Keratinocyte (primary cell): ENCODE measurements around the gene ARHGAP1. TPM values are rescaled to one million over a fixed set of nuclear protein-coding genes. Genes with fewer than 3 reads are reported as not detected.

Experiments
- DNase-seq: peaks from one replicate; pipeline ENCODE4 v3.0.0-alpha.2; 2011; ENCODE audit warnings: low read depth, missing footprints, low spot score
- FAIRE-seq: peaks from 2 replicates; lab custom pipeline; 2011; peaks lifted over from hg19 to GRCh38; lab: Jason Lieb, UNC
- H2AFZ ChIP-seq: 2 replicates; pipeline ENCODE4 v1.6.0; 2012; ENCODE audit warnings: low read length, control low read depth, inconsistent platforms; ENCODE audit not compliant: control insufficient read depth
- H3K27ac ChIP-seq: 2 replicates; pipeline ENCODE4 v1.5.1; 2011; ENCODE audit warnings: low read length; ENCODE audit not compliant: control insufficient read depth, insufficient read depth
- H3K27me3 ChIP-seq: 3 replicates; pipeline ENCODE4 v1.6.0; 2011; ENCODE audit warnings: low read length; ENCODE audit not compliant: control insufficient read depth, insufficient read depth; ENCODE audit errors: extremely low read depth
- H3K36me3 ChIP-seq, 2 experiments: 2 replicates in 1 of 2; 3 replicates in 1 of 2; pipeline ENCODE4 v1.5.1; 2011; ENCODE audit warnings: low read length in 2 of 2, mild to moderate bottlenecking in 1 of 2; ENCODE audit not compliant: control insufficient read depth in 2 of 2, insufficient read depth in 2 of 2; ENCODE audit errors: extremely low read depth in 1 of 2
- H3K4me1 ChIP-seq: 3 replicates; pipeline ENCODE4 v1.5.1; 2011; ENCODE audit warnings: low read length; ENCODE audit not compliant: control insufficient read depth, insufficient read depth; ENCODE audit errors: extremely low read depth
- H3K4me2 ChIP-seq: 3 replicates; pipeline ENCODE4 v1.6.0; 2011; ENCODE audit warnings: low read depth, low read length; ENCODE audit not compliant: control insufficient read depth, insufficient read depth; ENCODE audit errors: extremely low read depth
- H3K4me3 ChIP-seq, 3 experiments: fragments of 200-600 bp in 1 of 3; sonication (generic) in 1 of 3; 2 replicates in 2 of 3; 3 replicates in 1 of 3; pipeline ENCODE4 v1.5.1; 2011 to 2016; ENCODE audit warnings: low read length in 3 of 3, mild to moderate bottlenecking in 3 of 3, control low read depth in 2 of 3, inconsistent platforms in 1 of 3, low read depth in 1 of 3, mixed read lengths in 1 of 3, mixed run types in 1 of 3, moderate library complexity in 1 of 3; ENCODE audit not compliant: control insufficient read depth in 2 of 3, insufficient read depth in 2 of 3; ENCODE audit errors: extremely low read depth in 1 of 3
- H3K79me2 ChIP-seq: 2 replicates; pipeline ENCODE4 v1.6.0; 2012; ENCODE audit warnings: low read length; ENCODE audit not compliant: control insufficient read depth, insufficient read depth
- H3K9ac ChIP-seq: 3 replicates; pipeline ENCODE4 v1.6.0; 2011; ENCODE audit warnings: low read length; ENCODE audit not compliant: control insufficient read depth, insufficient read depth; ENCODE audit errors: extremely low read depth
- H3K9me1 ChIP-seq: 3 replicates; pipeline ENCODE4 v1.6.0; 2011; ENCODE audit warnings: low read length; ENCODE audit not compliant: control insufficient read depth, insufficient read depth; ENCODE audit errors: extremely low read depth
- H3K9me3 ChIP-seq: 2 replicates; pipeline ENCODE4 v1.5.1; 2012; ENCODE audit warnings: low read depth, low read length; ENCODE audit not compliant: control insufficient read depth
- H4K20me1 ChIP-seq: 3 replicates; pipeline ENCODE4 v1.6.0; 2011; ENCODE audit warnings: low read length; ENCODE audit not compliant: control insufficient read depth, insufficient read depth; ENCODE audit errors: extremely low read depth
- CTCF ChIP-seq, 3 experiments: IDR thresholded peaks in 1 of 3; conservative IDR thresholded peaks in 1 of 3; optimal IDR thresholded peaks in 1 of 3; 2 replicates in 2 of 3; 3 replicates in 1 of 3; pipeline versions ENCODE3 to v1.5.1; 2011; ENCODE audit warnings: low read length in 3 of 3, mild to moderate bottlenecking in 3 of 3, moderate library complexity in 2 of 3, control low read depth in 1 of 3, inconsistent platforms in 1 of 3; ENCODE audit not compliant: insufficient read depth in 2 of 3; ENCODE audit errors: extremely low read depth in 1 of 3
- EZH2 ChIP-seq: IDR thresholded peaks from one replicate; pipeline ENCODE4 v1.6.1; 2012; ENCODE audit warnings: inconsistent platforms, mild to moderate bottlenecking, low read length, moderate library complexity
- dilution Hi-C: fragments of 300-500 bp; cut with MboI; formaldehyde crosslinking; loops from one replicate; pipeline ENCODE4 v1.7.0; 2020; ENCODE audit warnings: low sequenced_read_pairs; ENCODE audit not compliant: extremely low pct_ligation_motif_present
- polyA plus RNA-seq, 5 experiments: library from polyadenylated mRNA; depleted of rRNA in 3 of 5; stranded (reverse) in 3 of 5; stranded (forward) in 1 of 5; unstranded in 1 of 5; fragments of >200 nt; gene quantifications; 1 replicate in 1 of 5; 2 replicates in 3 of 5; 3 replicates in 1 of 5; pipeline versions ENCODE4 v1.2.1 to v1.2.3, GENCODE V29; 2011 to 2012; ENCODE audit warnings: missing spikeins in 2 of 5, low read depth in 1 of 5, low replicate concordance in 1 of 5

The ARHGAP1 gene
- polyA plus RNA-seq, 1 donor (not counting 4 experiments of a cell fraction or from before 2014, with no cell fraction given): 19.5 TPM

GRCh38 chr11:46712874-46713576 lies 12.6 kb upstream of the ARHGAP1 start:
- Histone ChIP-seq H3K4me2 (no peak overlapping the region), H3K4me1 (peaks cover 7% of the 10 kb centered on the region), H3K79me2 (no peaks in the 10 kb centered on the region), H4K20me1 (no peaks in the 10 kb centered on the region), H3K9me3 (no peaks in the 10 kb centered on the region), H3K27ac (no peak overlapping the region), H3K4me3 (no peak overlapping the region), H3K9me1 (no peaks in the 10 kb centered on the region), H3K27me3 (no peaks in the 10 kb centered on the region), H3K9ac (no peak overlapping the region), H2AFZ (no peak overlapping the region), H3K36me3 (peaks cover 0 to 1% of the 10 kb centered on the region in 2 experiments)
- TF ChIP-seq CTCF (optimal IDR thresholded peaks at IDR 0.05 in 1 of 3, IDR thresholded peaks at IDR 0.05 in 1 of 3, conservative IDR thresholded peaks at IDR 0.05 in 1 of 3; ENCODE audit: extremely low read depth in 1 of 3, insufficient read depth in 2 of 3, low read length in 3 of 3) (no peak), EZH2 (no peak)
- no peak for DNase-seq
- dilution Hi-C loops: no loop called here
- no peak for FAIRE-seq

- H3K9ac ChIP-seq: no peak overlapping the region
- no peak overlapping the region for H3K4me2 ChIP-seq
- peaks cover 10 to 16% of the 10 kb centered on the region in 2 experiments for H3K36me3 ChIP-seq
- DNase-seq: no peak
- no peak overlapping the region for H3K27ac ChIP-seq
- H3K79me2 ChIP-seq: no peaks in the 10 kb centered on the region
- no peaks in the 10 kb centered on the region for H4K20me1 ChIP-seq
- H2AFZ ChIP-seq: no peak overlapping the region
- no peaks in the 10 kb centered on the region for H3K9me3 ChIP-seq
- H3K4me3 ChIP-seq: no peak overlapping the region
- no peaks in the 10 kb centered on the region for H3K9me1 ChIP-seq
- TF ChIP-seq EZH2: no peak
- no peak for TF ChIP-seq CTCF (optimal IDR thresholded peaks at IDR 0.05 in 1 of 3, IDR thresholded peaks at IDR 0.05 in 1 of 3, conservative IDR thresholded peaks at IDR 0.05 in 1 of 3; ENCODE audit: extremely low read depth in 1 of 3, insufficient read depth in 2 of 3, low read length in 3 of 3)
- H3K4me1 ChIP-seq: peaks cover 6% of the 10 kb centered on the region
- no peak for FAIRE-seq
- dilution Hi-C loops: no loop called here
- no peaks in the 10 kb centered on the region for H3K27me3 ChIP-seq
Observed at GRCh38 chr11:46711303-46711702, 10.9 kb upstream of the ARHGAP1 start.
